Progenitor cell of endocrine pancreas (in vitro differentiated cells): Measurements from ENCODE around the gene SLC25A13. TPM values are rescaled to one million over a fixed set of nuclear protein-coding genes. Genes with fewer than 3 reads are reported as not detected.

Source experiments
- DNase-seq: peaks from one replicate; pipeline ENCODE4 v3.0.0; 2021; ENCODE audit warnings: low spot score; ENCODE audit not compliant: unreplicated experiment
- H3K27ac Mint-ChIP-seq: 2 replicates; pipeline ENCODE4 v1.8.0; 2021; ENCODE audit warnings: mild to moderate bottlenecking, moderate library complexity, mixed read lengths
- H3K27me3 Mint-ChIP-seq: 2 replicates; pipeline ENCODE4 v1.8.0; 2021; ENCODE audit warnings: mixed read lengths
- H3K36me3 Mint-ChIP-seq: 2 replicates; pipeline ENCODE4 v1.8.0; 2022; ENCODE audit warnings: mixed read lengths; ENCODE audit not compliant: insufficient read depth
- H3K4me1 Mint-ChIP-seq: 2 replicates; pipeline ENCODE4 v1.8.0; 2021; ENCODE audit warnings: low read depth, mixed read lengths
- H3K4me3 Mint-ChIP-seq: 2 replicates; pipeline ENCODE4 v1.8.0; 2021; ENCODE audit warnings: low read depth, mild to moderate bottlenecking, moderate library complexity, mixed read lengths
- H3K9me3 Mint-ChIP-seq: 2 replicates; pipeline ENCODE4 v1.8.0; 2021; ENCODE audit warnings: low read depth, mixed read lengths
- total RNA-seq: library from RNA; stranded (reverse); gene quantifications from 2 replicates; pipeline ENCODE4 v1.2.1, GENCODE V29; 2021
- TF ChIP-seq, protein P1 (sequence below): fragments of 200-600 bp; sonication (generic); IDR thresholded peaks from one replicate; pipeline ENCODE4 v1.5.0; 2021; ENCODE audit warnings: antibody characterized with exemption, mild to moderate bottlenecking; ENCODE audit not compliant: unreplicated experiment

The SLC25A13 gene
- total RNA-seq, 1 donor from 2014 or later: 54.0 TPM

DNA sequence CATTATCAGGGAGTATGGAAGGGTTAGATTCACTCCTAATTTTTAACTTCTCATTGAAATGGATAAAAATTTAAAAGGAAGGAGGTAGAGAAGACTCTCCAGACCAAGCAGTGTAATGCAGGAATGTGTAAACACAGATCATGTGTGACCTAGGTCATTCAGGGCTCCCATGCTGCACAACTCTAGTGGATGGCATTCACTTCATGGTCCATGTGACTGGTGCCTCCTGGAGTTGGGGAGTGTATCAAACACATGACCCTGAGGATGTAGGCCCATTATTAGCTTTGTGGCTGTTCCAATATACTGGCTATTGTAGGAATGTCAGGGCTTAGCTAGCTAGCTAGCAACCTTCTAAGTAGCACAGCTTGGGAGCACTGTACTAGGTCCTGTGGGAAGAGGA is 109.9 kb downstream of the SLC25A13 start:
- TF ChIP-seq, protein P1, sequence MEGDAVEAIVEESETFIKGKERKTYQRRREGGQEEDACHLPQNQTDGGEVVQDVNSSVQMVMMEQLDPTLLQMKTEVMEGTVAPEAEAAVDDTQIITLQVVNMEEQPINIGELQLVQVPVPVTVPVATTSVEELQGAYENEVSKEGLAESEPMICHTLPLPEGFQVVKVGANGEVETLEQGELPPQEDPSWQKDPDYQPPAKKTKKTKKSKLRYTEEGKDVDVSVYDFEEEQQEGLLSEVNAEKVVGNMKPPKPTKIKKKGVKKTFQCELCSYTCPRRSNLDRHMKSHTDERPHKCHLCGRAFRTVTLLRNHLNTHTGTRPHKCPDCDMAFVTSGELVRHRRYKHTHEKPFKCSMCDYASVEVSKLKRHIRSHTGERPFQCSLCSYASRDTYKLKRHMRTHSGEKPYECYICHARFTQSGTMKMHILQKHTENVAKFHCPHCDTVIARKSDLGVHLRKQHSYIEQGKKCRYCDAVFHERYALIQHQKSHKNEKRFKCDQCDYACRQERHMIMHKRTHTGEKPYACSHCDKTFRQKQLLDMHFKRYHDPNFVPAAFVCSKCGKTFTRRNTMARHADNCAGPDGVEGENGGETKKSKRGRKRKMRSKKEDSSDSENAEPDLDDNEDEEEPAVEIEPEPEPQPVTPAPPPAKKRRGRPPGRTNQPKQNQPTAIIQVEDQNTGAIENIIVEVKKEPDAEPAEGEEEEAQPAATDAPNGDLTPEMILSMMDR: no peak
- Mint-ChIP-seq H3K9me3 (peaks cover 7% of the 10 kb centered on the region), H3K27ac (no peak overlapping the region), H3K4me3 (no peak overlapping the region), H3K4me1 (peaks cover 7% of the 10 kb centered on the region), H3K27me3 (no peaks in the 10 kb centered on the region), H3K36me3 (peaks cover 6% of the 10 kb centered on the region)
- DNase-seq: no peak

DNA sequence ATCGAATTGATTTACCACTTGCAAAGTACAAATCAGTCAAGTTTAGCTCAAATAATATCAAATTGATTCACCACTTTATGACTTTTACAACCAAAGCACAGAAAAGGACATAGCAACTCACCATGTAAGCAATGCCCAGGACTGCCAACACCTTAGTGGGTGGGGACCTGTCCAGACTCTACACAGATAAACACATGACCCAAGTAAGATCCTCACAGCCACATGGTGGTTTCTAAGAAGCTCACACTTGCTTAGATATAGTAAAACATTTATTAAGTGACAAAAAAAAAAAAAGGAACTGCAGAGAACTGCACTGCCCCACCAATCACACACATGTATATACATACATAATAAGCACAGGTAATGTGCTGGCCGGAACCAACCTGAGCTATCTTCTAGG is 116.2 kb downstream of the SLC25A13 start:
- TF ChIP-seq, protein P1: no peak
- no peak for DNase-seq
- Mint-ChIP-seq H3K36me3 (peaks cover 2% of the 10 kb centered on the region), H3K9me3 (no peaks in the 10 kb centered on the region), H3K4me3 (no peak overlapping the region), H3K27me3 (no peaks in the 10 kb centered on the region), H3K27ac (peak overlapping the region; percentile 56), H3K4me1 (no peaks in the 10 kb centered on the region)

DNA sequence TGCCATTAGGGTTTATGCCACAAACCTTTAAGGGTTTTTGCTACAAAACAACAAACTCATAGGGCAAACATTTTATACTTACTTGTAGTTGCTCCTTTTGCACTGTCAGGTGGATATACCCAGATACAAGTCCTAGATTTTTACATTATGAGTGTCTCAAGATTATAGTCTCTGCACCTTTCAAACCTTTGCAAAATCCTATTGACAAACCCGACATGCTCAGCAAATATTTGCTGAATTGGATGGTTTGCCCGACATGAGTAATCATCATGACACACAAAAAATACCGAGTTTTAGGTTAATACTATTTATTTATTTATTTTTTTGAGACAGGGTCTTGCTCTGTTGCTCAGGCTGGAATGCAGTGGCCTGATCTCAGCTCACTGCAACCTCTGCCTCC is 117.3 kb downstream of the SLC25A13 start:
- H3K27ac Mint-ChIP-seq: no peak overlapping the region
- no peak for DNase-seq
- peaks cover 2% of the 10 kb centered on the region for H3K36me3 Mint-ChIP-seq
- no peaks in the 10 kb centered on the region for H3K27me3 Mint-ChIP-seq
- TF ChIP-seq, protein P1: no peak
- H3K9me3 Mint-ChIP-seq: no peaks in the 10 kb centered on the region
- H3K4me1 Mint-ChIP-seq: no peaks in the 10 kb centered on the region
- H3K4me3 Mint-ChIP-seq: no peak overlapping the region

DNA sequence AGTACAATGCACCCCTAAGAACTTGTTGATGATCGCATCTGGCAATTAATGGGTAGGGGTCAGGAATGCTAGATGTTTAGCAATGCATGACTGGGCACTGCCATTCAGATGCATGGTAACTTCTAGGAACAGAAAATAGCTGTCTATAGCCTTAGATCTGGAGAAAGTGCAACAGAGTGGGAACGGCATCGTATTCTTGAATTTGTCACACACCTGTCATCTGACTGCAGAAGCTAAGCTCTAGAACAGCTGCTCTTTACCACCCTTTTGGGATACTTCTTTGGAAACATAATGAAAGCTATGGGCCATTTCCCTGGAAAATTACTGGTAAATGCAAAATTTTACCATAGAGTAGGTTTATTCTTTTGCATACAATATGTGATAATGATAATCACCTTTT is 118.1 kb downstream of the SLC25A13 start:
- Mint-ChIP-seq H3K4me3 (no peak overlapping the region), H3K27ac (no peak overlapping the region), H3K36me3 (peaks cover 2% of the 10 kb centered on the region), H3K27me3 (no peaks in the 10 kb centered on the region), H3K4me1 (no peaks in the 10 kb centered on the region), H3K9me3 (no peaks in the 10 kb centered on the region)
- TF ChIP-seq, protein P1: no peak
- no peak for DNase-seq

DNA sequence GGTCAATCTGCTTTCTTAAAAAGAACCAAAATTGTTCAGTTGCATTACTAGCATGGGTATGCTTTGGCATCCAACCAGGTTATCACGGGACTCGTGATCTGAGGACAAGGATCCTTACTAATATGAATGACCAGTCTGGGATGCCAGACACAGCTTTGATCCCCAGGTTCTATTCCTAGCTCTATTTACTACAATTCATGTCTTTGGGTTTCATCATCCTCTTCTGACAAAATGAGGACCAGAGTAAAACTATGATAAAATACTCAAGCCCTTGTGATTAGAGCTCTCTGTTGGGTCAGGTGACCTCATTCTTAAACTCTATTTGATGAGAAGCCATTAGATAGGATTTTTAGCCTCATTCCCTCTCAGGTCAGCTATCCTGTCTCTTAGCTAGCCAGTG is 119.8 kb downstream of the SLC25A13 start:
- Mint-ChIP-seq H3K4me3 (no peak overlapping the region), H3K27me3 (no peaks in the 10 kb centered on the region), H3K4me1 (no peaks in the 10 kb centered on the region), H3K36me3 (no peaks in the 10 kb centered on the region), H3K9me3 (no peaks in the 10 kb centered on the region), H3K27ac (no peak overlapping the region)
- no peak for DNase-seq
- TF ChIP-seq, protein P1: no peak
